Measurements from ENCODE around the gene RPH3AL. TPM values are rescaled to one million over a fixed set of nuclear protein-coding genes. Genes with fewer than 3 reads are reported as not detected.

Gene RPH3AL
- total RNA-seq, 1 experiment from 2014 or later, result 24.9 TPM

GRCh38 chr17:237406-237955, 115.1 kb downstream of the RPH3AL start:
- no TSS peak for BruUV-seq (replicated peaks)
- H3K4me3 ChIP-seq (ENCODE audit: low read length), result no peak overlapping the region
- POLR2A ChIA-PET (ENCODE audit: unreplicated experiment), result no interaction called here

GRCh38 chr17:236641-237405, 115.8 kb downstream of the RPH3AL start:
- no peak for ATAC-seq

More at GRCh38 chr17:237406-237955, 115.1 kb downstream of the RPH3AL start:
- no peak overlapping the region for H3K9ac ChIP-seq (ENCODE audit: low read length)
- no peaks in the 10 kb centered on the region for H4K20me1 ChIP-seq (ENCODE audit: low read length)
- no peaks in the 10 kb centered on the region for H3K36me3 ChIP-seq (ENCODE audit: low read depth, low read length)
- no peaks in the 10 kb centered on the region for H3K4me1 ChIP-seq (ENCODE audit: insufficient read depth, low read length)
- intact Hi-C loops (cut with micrococcal nuclease), result no loop called here
- no peaks in the 10 kb centered on the region for H3K9me3 ChIP-seq (ENCODE audit: low read length)
- TF ChIP-seq EZH2phosphoT487 (IDR thresholded peaks at IDR 0.05; ENCODE audit: borderline replicate concordance, low read length) (no peak), CTCF (conservative IDR thresholded peaks at IDR 0.05; ENCODE audit: low read depth, low read length) (no peak), EZH2 (IDR thresholded peaks at IDR 0.05; ENCODE audit: low read length, unreplicated experiment) (no peak)
- no peak overlapping the region for H2AFZ ChIP-seq (ENCODE audit: low read length)
- no peaks in the 10 kb centered on the region for H3K9me2 ChIP-seq (replicated peaks; ENCODE audit: low read length)
- CTCF ChIA-PET, result no interaction called here
- DNase-seq (no peak), ATAC-seq (no peak)
- no peaks in the 10 kb centered on the region for H3K79me2 ChIP-seq (ENCODE audit: low read length)
- H3K4me2 ChIP-seq (ENCODE audit: low read length), result no peak overlapping the region
- H3K27me3 ChIP-seq (ENCODE audit: low read length), result no peaks in the 10 kb centered on the region
- no peak overlapping the region for H3K27ac ChIP-seq (ENCODE audit: low read length)
- H3F3A ChIP-seq (ENCODE audit: low read length, unreplicated experiment), result no peaks in the 10 kb centered on the region

More at GRCh38 chr17:236641-237405, 115.8 kb downstream of the RPH3AL start:
- Histone ChIP-seq H3K36me3 (ENCODE audit: low read depth, low read length) (no peaks in the 10 kb centered on the region), H3K27me3 (ENCODE audit: low read length) (no peaks in the 10 kb centered on the region), H3F3A (ENCODE audit: low read length, unreplicated experiment) (no peaks in the 10 kb centered on the region), H3K27ac (ENCODE audit: low read length) (no peak overlapping the region), H3K4me3 (ENCODE audit: low read length) (no peak overlapping the region), H3K4me1 (ENCODE audit: insufficient read depth, low read length) (no peaks in the 10 kb centered on the region), H3K9me2 (replicated peaks; ENCODE audit: low read length) (no peaks in the 10 kb centered on the region), H3K9ac (ENCODE audit: low read length) (no peak overlapping the region), H3K9me3 (ENCODE audit: low read length) (no peaks in the 10 kb centered on the region), H3K4me2 (ENCODE audit: low read length) (no peak overlapping the region), H2AFZ (ENCODE audit: low read length) (no peak overlapping the region), H3K79me2 (ENCODE audit: low read length) (no peaks in the 10 kb centered on the region), H4K20me1 (ENCODE audit: low read length) (no peaks in the 10 kb centered on the region)
- TF ChIP-seq EZH2 (IDR thresholded peaks at IDR 0.05; ENCODE audit: low read length, unreplicated experiment), result no peak
- no peak for TF ChIP-seq EZH2phosphoT487 (IDR thresholded peaks at IDR 0.05; ENCODE audit: borderline replicate concordance, low read length)
- TF ChIP-seq CTCF (conservative IDR thresholded peaks at IDR 0.05; ENCODE audit: low read depth, low read length), result no peak
- CTCF ChIA-PET, result no interaction called here
- no TSS peak for BruUV-seq (replicated peaks)
- POLR2A ChIA-PET (ENCODE audit: unreplicated experiment), result no interaction called here
- DNase-seq, result no peak
- intact Hi-C loops (cut with micrococcal nuclease), result no loop called here

Measured in PC-3 (cell line).